DOHH2 (cell line): ENCODE data around the gene SLC4A1AP.

ENCODE experiments used
- H3F3A ChIP-seq: fragments of 200-600 bp; sonication (generic), shearing (Covaris generic); 2 replicates; pipeline ENCODE4 v1.6.0; 2016; ENCODE audit warnings: antibody characterized with exemption, mild to moderate bottlenecking; ENCODE audit not compliant: control insufficient read depth, insufficient read depth
- H3K27ac ChIP-seq: fragments of 200-600 bp; sonication (generic); 2 replicates; pipeline ENCODE4 v1.5.1; 2014; ENCODE audit warnings: low read depth, mild to moderate bottlenecking, low read length, moderate library complexity
- H3K27me3 ChIP-seq: fragments of 200-600 bp; sonication (generic); 2 replicates; pipeline ENCODE4 v1.6.1; 2014; ENCODE audit warnings: mild to moderate bottlenecking, low read length, mixed read lengths; ENCODE audit not compliant: control insufficient read depth
- H3K36me3 ChIP-seq: fragments of 200-600 bp; sonication (generic); 2 replicates; pipeline ENCODE4 v1.6.1; 2014; ENCODE audit warnings: mild to moderate bottlenecking, low read length, moderate library complexity, mixed read lengths; ENCODE audit not compliant: control insufficient read depth
- H3K4me1 ChIP-seq: fragments of 200-600 bp; sonication (generic); 2 replicates; pipeline ENCODE4 v1.6.1; 2014; ENCODE audit warnings: mild to moderate bottlenecking, low read length, mixed read lengths; ENCODE audit not compliant: control insufficient read depth
- H3K4me2 ChIP-seq: fragments of 200-600 bp; sonication (generic); 2 replicates; pipeline ENCODE4 v1.6.0; 2014; ENCODE audit warnings: mild to moderate bottlenecking, low read length, moderate library complexity
- H3K4me3 ChIP-seq: fragments of 200-600 bp; sonication (generic); 2 replicates; pipeline ENCODE4 v1.5.1; 2014; ENCODE audit warnings: mild to moderate bottlenecking, low read length, mixed read lengths
- H3K79me2 ChIP-seq: fragments of 200-600 bp; sonication (generic); 2 replicates; pipeline ENCODE4 v1.6.1; 2014; ENCODE audit warnings: mild to moderate bottlenecking, low read length, mixed read lengths; ENCODE audit not compliant: control insufficient read depth
- H3K9me2 ChIP-seq: fragments of 200-600 bp; sonication (generic); replicated peaks from 2 replicates; pipeline ENCODE4 v1.6.1; 2014; ENCODE audit warnings: mild to moderate bottlenecking, low read length, mixed read lengths; ENCODE audit not compliant: control insufficient read depth
- H3K9me3 ChIP-seq: fragments of 200-600 bp; sonication (generic); 2 replicates; pipeline ENCODE4 v1.6.1; 2014; ENCODE audit warnings: antibody characterized with exemption, low read length, mixed read lengths; ENCODE audit not compliant: control insufficient read depth, insufficient read depth
- H4K20me1 ChIP-seq: fragments of 200-600 bp; sonication (generic); 2 replicates; pipeline ENCODE4 v1.6.0; 2014; ENCODE audit warnings: low read depth, mild to moderate bottlenecking, antibody characterized with exemption, low read length, moderate library complexity; ENCODE audit not compliant: control insufficient read depth, insufficient read depth
- EZH2phosphoT487 ChIP-seq: fragments of 200-600 bp; sonication (generic); IDR thresholded peaks from 2 replicates; pipeline ENCODE4 v1.6.1; 2017; ENCODE audit warnings: borderline replicate concordance, mild to moderate bottlenecking, antibody characterized with exemption, low read length, moderate library complexity, mixed read lengths
- TF ChIP-seq, protein P1 (sequence below): fragments of 200-600 bp; sonication (generic); IDR thresholded peaks from one replicate; pipeline ENCODE4 v1.5.1; 2014; ENCODE audit warnings: antibody characterized with exemption, mild to moderate bottlenecking, low read depth, low read length; ENCODE audit not compliant: poor library complexity, severe bottlenecking

Gene SLC4A1AP

DNA sequence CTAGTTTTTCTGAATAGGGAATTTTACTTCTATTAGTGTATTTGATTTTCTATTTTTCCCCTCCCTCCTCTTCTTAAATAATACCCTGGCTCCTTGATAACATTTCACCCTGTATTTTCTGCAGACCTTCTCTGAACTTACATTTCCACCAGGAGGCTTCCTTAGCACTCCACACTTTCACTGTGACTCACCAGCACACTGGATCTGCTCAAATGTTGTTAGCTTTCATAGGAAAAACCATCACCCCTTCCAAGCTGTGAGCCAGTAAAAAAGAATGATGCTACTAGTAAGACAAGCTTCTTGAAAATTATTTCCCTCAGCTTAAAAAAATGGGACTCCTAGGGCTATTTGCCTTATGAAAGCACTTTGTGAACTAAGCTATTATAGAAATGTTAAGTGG is 16.4 kb upstream of the SLC4A1AP start:
- Histone ChIP-seq H3K4me2 (no peak overlapping the region), H3K9me3 (no peaks in the 10 kb centered on the region), H3K9me2 (no peaks in the 10 kb centered on the region), H3K4me1 (no peaks in the 10 kb centered on the region), H3F3A (no peaks in the 10 kb centered on the region), H3K4me3 (no peak overlapping the region), H3K27ac (no peak overlapping the region), H3K36me3 (peaks cover 61% of the 10 kb centered on the region), H4K20me1 (no peaks in the 10 kb centered on the region), H3K79me2 (no peaks in the 10 kb centered on the region), H3K27me3 (no peaks in the 10 kb centered on the region)
- TF ChIP-seq, protein P1, sequence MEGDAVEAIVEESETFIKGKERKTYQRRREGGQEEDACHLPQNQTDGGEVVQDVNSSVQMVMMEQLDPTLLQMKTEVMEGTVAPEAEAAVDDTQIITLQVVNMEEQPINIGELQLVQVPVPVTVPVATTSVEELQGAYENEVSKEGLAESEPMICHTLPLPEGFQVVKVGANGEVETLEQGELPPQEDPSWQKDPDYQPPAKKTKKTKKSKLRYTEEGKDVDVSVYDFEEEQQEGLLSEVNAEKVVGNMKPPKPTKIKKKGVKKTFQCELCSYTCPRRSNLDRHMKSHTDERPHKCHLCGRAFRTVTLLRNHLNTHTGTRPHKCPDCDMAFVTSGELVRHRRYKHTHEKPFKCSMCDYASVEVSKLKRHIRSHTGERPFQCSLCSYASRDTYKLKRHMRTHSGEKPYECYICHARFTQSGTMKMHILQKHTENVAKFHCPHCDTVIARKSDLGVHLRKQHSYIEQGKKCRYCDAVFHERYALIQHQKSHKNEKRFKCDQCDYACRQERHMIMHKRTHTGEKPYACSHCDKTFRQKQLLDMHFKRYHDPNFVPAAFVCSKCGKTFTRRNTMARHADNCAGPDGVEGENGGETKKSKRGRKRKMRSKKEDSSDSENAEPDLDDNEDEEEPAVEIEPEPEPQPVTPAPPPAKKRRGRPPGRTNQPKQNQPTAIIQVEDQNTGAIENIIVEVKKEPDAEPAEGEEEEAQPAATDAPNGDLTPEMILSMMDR = no peak
- TF ChIP-seq EZH2phosphoT487 = no peak

DNA sequence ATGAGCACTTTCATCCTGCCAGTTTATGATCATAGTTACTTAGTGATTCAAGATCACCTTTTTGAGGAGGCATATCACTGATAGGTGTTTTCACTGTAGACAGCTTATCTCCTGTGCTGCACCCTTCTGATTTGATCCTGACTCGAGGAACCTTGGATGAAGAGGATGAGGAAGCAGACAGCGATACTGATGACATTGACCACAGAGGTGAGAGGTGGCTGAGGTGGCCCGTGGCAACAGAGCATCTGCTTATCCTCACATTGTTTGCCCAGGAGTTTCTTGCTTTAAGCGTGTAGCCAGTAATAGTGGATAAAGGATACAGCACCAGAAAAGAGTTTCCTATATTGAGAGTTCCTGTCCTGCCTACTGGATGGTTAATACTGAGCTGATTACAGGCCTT is 16.0 kb upstream of the SLC4A1AP start:
- Histone ChIP-seq H3F3A (no peaks in the 10 kb centered on the region), H3K4me2 (no peak overlapping the region), H3K4me3 (no peak overlapping the region), H3K79me2 (no peaks in the 10 kb centered on the region), H4K20me1 (no peaks in the 10 kb centered on the region), H3K36me3 (peaks cover 62% of the 10 kb centered on the region), H3K4me1 (no peaks in the 10 kb centered on the region), H3K9me3 (no peaks in the 10 kb centered on the region), H3K27me3 (no peaks in the 10 kb centered on the region), H3K9me2 (no peaks in the 10 kb centered on the region), H3K27ac (no peak overlapping the region)
- TF ChIP-seq EZH2phosphoT487 = no peak
- TF ChIP-seq, protein P1 = no peak

DNA sequence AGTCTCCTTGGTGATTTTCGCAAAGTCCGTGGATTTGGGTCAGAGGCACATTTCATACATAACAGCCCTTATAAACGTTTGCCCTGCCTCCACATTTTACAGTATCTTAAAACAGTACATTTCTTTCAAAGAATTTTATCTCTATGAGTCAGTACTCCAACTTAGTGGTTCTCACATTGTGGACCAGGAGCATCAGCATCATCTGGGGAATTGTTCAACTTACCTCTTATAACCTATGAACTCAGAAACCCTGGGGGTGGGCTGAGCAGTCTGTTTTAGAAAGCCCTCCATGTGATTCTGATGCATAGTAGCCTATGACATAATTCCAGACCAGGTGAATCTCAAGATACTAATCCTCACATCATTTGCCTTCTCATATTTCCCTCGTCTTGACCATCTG is 12.6 kb upstream of the SLC4A1AP start:
- Histone ChIP-seq H4K20me1 (no peaks in the 10 kb centered on the region), H3K79me2 (no peaks in the 10 kb centered on the region), H3K27me3 (no peaks in the 10 kb centered on the region), H3K4me3 (no peak overlapping the region), H3K36me3 (peaks cover 78% of the 10 kb centered on the region), H3K27ac (no peak overlapping the region), H3K9me3 (no peaks in the 10 kb centered on the region), H3K9me2 (no peaks in the 10 kb centered on the region), H3K4me1 (no peaks in the 10 kb centered on the region), H3K4me2 (no peak overlapping the region), H3F3A (no peaks in the 10 kb centered on the region)
- no peak for TF ChIP-seq EZH2phosphoT487
- TF ChIP-seq, protein P1 = no peak

DNA sequence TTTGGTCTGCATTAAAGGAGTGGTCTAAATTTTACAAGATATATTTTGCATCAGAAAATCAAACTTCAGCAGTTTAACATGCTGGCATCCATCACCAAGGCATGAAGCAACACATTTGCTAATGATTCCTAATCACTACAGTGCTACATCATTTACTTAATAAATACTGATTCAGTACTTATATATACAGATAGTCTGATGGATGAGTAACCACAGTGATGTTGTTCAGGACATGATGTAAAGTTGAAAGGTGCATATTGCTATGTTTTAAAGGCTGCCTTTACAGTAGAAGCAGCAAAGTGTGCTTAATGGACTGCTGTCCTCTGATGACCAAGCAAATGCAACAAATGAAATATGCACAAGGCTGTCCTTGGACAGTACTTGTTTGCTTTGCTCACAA is 11.3 kb upstream of the SLC4A1AP start:
- no peak overlapping the region for H3K27ac ChIP-seq
- H3K27me3 ChIP-seq = no peaks in the 10 kb centered on the region
- TF ChIP-seq, protein P1 = no peak
- no peak for TF ChIP-seq EZH2phosphoT487
- no peaks in the 10 kb centered on the region for H3K9me2 ChIP-seq
- no peaks in the 10 kb centered on the region for H4K20me1 ChIP-seq
- H3K79me2 ChIP-seq = no peaks in the 10 kb centered on the region
- no peak overlapping the region for H3K4me2 ChIP-seq
- H3K4me1 ChIP-seq = no peaks in the 10 kb centered on the region
- H3F3A ChIP-seq = no peaks in the 10 kb centered on the region
- H3K9me3 ChIP-seq = no peaks in the 10 kb centered on the region
- H3K36me3 ChIP-seq = peaks cover 84% of the 10 kb centered on the region
- H3K4me3 ChIP-seq = no peak overlapping the region
